Naive B cell (primary cell): Measurements from ENCODE around the gene NXNL1. TPM values are rescaled to one million over a fixed set of nuclear protein-coding genes. Genes with fewer than 3 reads are reported as not detected.
A peak's percentile ranks its signal among the peaks of the same experiment; 100 is the strongest.
"Not testable (repeated sequence)": the region's sequence is repeated elsewhere in the genome, so short reads cannot be mapped to it uniquely, and the experiment has no call there.

Experiments used
- ATAC-seq, 2 donors: fragments of 150-1000 bp; cut with Tn5 transposase; 2 replicates each; pipeline ENCODE4 v1.10.0; 2021; ENCODE audit warnings: low read depth in 2 of 2, mild to moderate bottlenecking in 2 of 2, moderate library complexity in 2 of 2
- DNase-seq: peaks from one replicate; pipeline ENCODE4 v3.0.0; 2022
- H3K27ac Mint-ChIP-seq, 6 donors: one replicate each; pipeline ENCODE4 v1.8.0; 2020 to 2022; ENCODE audit warnings: mild to moderate bottlenecking in 6 of 6, mixed read lengths in 6 of 6, moderate library complexity in 5 of 6, inconsistent platforms in 2 of 6
- H3K27me3 Mint-ChIP-seq, 3 donors: one replicate each; pipeline ENCODE4 v1.8.0; 2021 to 2022; ENCODE audit warnings: mixed read lengths in 3 of 3, mild to moderate bottlenecking in 1 of 3
- H3K36me3 Mint-ChIP-seq, 2 donors: one replicate each; pipeline ENCODE4 v1.8.0; 2020 to 2022; ENCODE audit warnings: mixed read lengths in 2 of 2, inconsistent platforms in 1 of 2, mild to moderate bottlenecking in 1 of 2
- H3K4me1 Mint-ChIP-seq, 3 donors: one replicate each; pipeline ENCODE4 v1.8.0; 2020 to 2022; ENCODE audit warnings: mixed read lengths in 3 of 3, inconsistent platforms in 1 of 3, mild to moderate bottlenecking in 1 of 3, moderate library complexity in 1 of 3
- H3K4me3 Mint-ChIP-seq, 8 donors: one replicate each; pipeline ENCODE4 v1.8.0; 2020 to 2022; ENCODE audit warnings: mild to moderate bottlenecking in 8 of 8, mixed read lengths in 8 of 8, moderate library complexity in 8 of 8, inconsistent platforms in 2 of 8
- H3K9me3 Mint-ChIP-seq, 7 donors: one replicate each; pipeline ENCODE4 v1.8.0; 2020 to 2022; ENCODE audit warnings: mixed read lengths in 7 of 7, mild to moderate bottlenecking in 5 of 7, inconsistent platforms in 2 of 7, moderate library complexity in 1 of 7
- polyA plus RNA-seq, 6 donors: library from polyadenylated mRNA; unstranded; fragments of 300-500 nt; fragmentation: Illumina TruSeq; gene quantifications; one replicate each; pipeline ENCODE4 v1.2.3, GENCODE V29; 2021; ENCODE audit warnings: low read depth in 6 of 6

Gene NXNL1
- polyA plus RNA-seq, 6 donors from 2014 or later, result not detected

- H3K9me3 Mint-ChIP-seq, result no peaks in the 10 kb centered on the region
These were observed 18.6 kb upstream of the NXNL1 start for GRCh38 chr19:17479325-17479791.

DNA sequence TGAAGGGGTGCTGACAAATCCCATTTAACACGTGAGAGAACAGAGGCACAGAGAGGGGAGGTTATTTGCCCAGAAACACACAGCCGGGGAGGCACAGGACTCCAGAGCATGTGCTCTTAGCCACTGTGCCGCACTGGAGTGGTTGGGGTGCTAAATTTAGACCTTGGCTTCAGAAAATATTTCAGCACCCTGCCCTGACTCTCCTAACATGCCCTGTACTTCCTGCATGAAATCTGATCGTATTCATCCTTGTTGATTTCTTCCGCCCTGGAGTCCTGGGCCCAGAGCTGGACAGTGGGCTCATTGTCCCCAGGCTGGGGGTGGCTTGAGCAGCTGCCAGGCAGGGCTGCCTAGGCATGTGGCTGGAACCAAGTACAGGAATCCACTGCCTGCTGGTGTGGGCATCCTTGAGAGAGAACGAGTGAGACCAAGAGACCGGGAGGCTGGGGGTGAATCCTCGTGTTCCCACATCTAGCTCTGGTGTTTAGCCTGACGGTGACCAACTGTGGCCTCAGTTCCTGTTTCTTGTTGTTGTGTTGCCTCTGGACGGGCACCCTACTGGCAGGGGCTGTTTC is 14.9 kb upstream of the NXNL1 start:
- no peaks in the 10 kb centered on the region for H3K9me3 Mint-ChIP-seq
- H3K36me3 Mint-ChIP-seq, result no peaks in the 10 kb centered on the region
- no peak for ATAC-seq
- H3K4me3 Mint-ChIP-seq, result no peak overlapping the region
- H3K27ac Mint-ChIP-seq, result peak overlapping the region in 1 of 6 donors; percentile 22
- no peak for DNase-seq
- H3K4me1 Mint-ChIP-seq, result peaks cover 0 to 8% (median 7%) of the 10 kb centered on the region in 3 donors
- H3K27me3 Mint-ChIP-seq, result no peaks in the 10 kb centered on the region

More at GRCh38 chr19:17479325-17479791, 18.6 kb upstream of the NXNL1 start:
- H3K4me1 Mint-ChIP-seq, result peaks cover 0 to 9% (median 4%) of the 10 kb centered on the region in 3 donors
- no peaks in the 10 kb centered on the region for H3K36me3 Mint-ChIP-seq
- ATAC-seq, result no peak
- H3K27me3 Mint-ChIP-seq, result peaks cover 0 to 11% (median 0%) of the 10 kb centered on the region in 3 donors
- H3K27ac Mint-ChIP-seq, result no peak overlapping the region
- DNase-seq, result no peak
- H3K4me3 Mint-ChIP-seq, result no peak overlapping the region

DNA sequence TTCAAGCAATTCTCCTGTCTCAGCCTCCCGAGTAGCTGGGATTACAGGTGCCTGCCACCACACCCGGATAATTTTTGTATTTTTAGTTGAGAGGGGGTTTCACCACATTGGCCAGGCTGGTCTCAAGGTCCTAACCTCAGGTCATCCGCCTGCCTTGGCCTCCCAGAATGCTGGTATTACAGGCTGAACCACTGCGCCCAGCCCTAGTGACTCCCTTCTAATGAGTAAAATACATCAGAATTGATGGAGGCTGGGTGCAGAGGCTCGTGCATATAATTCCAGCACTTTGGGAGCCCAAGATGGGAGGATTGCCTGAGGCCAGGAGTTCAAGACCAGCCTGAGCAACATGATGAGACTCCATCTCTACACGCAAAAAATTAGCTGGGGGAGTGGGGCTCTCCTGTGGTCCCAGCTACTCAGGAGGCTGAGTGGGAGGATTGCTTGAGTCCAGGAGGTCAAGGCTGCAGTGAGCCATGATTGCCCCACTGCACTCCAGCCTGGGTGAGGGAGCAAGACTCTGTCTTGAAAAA is 14.3 kb upstream of the NXNL1 start:
- Mint-ChIP-seq H3K27ac (peak overlapping the region in 1 of 6 donors; percentile 22), H3K4me3 (peak overlapping the region in 1 of 8 donors; percentile 28)
- H3K27me3 Mint-ChIP-seq, ATAC-seq, H3K9me3 Mint-ChIP-seq, H3K36me3 Mint-ChIP-seq, DNase-seq, H3K4me1 Mint-ChIP-seq: not testable (repeated sequence)

DNA sequence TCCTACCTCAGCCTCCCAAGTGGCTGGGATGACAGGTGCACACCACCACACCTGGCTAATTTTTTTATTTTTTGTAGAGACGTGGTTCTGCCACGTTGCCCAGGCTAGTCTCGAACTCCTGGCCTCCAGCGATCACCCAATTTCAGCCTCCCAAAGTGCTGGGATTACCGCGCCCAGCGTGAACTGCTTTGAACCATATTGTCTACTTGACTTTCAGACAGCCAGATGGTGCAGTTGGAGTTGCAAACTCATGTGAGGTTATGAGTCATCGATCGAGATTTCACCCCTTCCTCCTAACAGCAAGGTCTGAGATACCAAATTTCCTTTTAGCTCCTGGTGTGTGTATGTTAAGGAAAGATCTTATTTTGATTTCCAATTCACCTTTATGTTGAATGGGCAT is 12.3 kb upstream of the NXNL1 start:
- Mint-ChIP-seq H3K27me3 (no peaks in the 10 kb centered on the region), H3K4me1 (peaks cover 20 to 26% (median 23%) of the 10 kb centered on the region in 3 donors), H3K9me3 (no peaks in the 10 kb centered on the region), H3K36me3 (no peaks in the 10 kb centered on the region), H3K4me3 (peak overlapping the region in 2 of 8 donors; percentile 8 to 59), H3K27ac (no peak overlapping the region)
- ATAC-seq (no peak), DNase-seq (no peak)

GRCh38 chr19:17471410-17472125 is 10.8 kb upstream of the NXNL1 start:
- Mint-ChIP-seq H3K4me3 (peak overlapping the region; percentile 89 to 100 (median 95)), H3K9me3 (no peaks in the 10 kb centered on the region), H3K27me3 (no peaks in the 10 kb centered on the region), H3K27ac (no peak overlapping the region), H3K36me3 (no peaks in the 10 kb centered on the region), H3K4me1 (peaks cover 20 to 31% (median 25%) of the 10 kb centered on the region in 3 donors)
- ATAC-seq (no peak), DNase-seq (no peak)

DNA sequence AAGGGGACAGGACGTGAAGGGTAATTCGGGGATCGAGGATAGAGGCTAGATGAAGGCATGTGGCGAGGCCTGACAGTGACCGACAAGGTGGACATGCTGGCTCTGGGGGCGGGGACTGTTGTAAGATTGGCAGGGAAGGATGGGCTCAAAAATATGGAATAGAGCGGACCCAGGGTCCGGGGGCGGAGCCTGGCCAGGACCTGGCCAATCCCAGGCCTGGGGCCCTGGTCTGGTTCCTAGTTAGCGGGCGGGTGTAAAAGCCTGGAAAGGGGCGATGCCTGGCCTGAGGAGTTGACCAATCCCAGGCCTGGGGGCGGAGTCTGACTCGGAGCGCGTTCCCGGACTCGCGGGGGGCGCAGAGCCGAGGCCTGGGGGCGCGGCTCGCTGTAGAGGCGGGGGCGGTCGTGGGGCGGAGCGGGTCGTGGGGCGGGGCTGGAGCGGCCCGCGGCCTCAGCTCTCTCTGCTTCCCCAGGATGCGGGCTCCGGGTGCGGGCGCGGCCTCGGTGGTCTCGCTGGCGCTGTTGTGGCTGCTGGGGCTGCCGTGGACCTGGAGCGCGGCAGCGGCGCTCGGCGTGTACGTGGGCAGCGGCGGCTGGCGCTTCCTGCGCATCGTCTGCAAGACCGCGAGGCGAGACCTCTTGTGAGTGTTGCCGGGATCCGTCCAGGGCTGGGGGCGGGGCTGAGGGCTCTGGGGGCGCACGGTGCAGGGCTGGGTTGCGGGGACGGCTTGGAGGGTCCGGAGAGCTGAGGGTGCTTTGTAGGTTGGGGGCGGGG is 9.5 kb upstream of the NXNL1 start, which contains the start of gene SLC27A1:
Gene SLC27A1, plus strand, starts transcription at position 457 of the 774 bp plus-strand sequence. Its CDS starts 17 bp downstream, at position 474.
- H3K4me3 Mint-ChIP-seq, result peak within 1 kb of the TSS; percentile 89 to 100 (median 95)
- no peaks in the 10 kb centered on the region for H3K27me3 Mint-ChIP-seq
- no peaks in the 10 kb centered on the region for H3K9me3 Mint-ChIP-seq
- H3K4me1 Mint-ChIP-seq, result peaks cover 25 to 35% (median 26%) of the 10 kb centered on the region in 3 donors
- DNase-seq (peak; percentile 88), ATAC-seq (peak; percentile 68 to 72)
- peak within 1 kb of the TSS; percentile 67 to 95 (median 93) for H3K27ac Mint-ChIP-seq
- no peaks in the 10 kb centered on the region for H3K36me3 Mint-ChIP-seq

DNA sequence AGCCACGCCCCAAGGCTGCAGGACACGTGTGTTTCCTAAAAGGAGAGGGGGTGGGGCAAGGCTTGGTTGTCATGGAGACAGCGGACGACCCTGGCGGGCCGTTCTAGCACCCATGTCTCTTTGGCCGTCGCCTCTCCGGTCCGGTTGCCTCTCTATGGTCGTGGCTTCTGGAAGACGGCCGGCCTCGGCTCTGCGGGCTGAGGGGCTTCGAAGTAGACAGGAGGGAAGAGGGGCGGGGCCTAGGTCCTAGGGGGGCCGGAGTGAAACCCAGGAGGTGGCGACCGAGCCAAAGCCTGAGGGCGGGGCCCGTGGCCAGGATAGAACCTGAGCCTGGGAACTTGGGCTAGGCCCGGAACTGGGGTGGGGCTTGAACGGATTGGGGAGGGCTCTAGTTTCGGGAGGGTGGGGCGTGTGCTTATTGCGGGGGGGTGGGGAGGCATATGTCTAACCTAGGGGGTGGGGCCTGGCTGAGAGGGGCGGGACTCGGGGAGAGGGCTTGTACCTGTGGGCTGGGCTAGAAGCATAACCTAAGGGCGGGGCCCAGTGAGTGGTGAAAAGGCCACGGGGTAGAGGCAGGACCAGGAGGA is 8.8 kb upstream of the NXNL1 start:
- H3K4me3 Mint-ChIP-seq, result peak overlapping the region; percentile 89 to 100 (median 95)
- peak overlapping the region; percentile 67 to 95 (median 93) for H3K27ac Mint-ChIP-seq
- H3K27me3 Mint-ChIP-seq, result no peaks in the 10 kb centered on the region
- H3K9me3 Mint-ChIP-seq, result no peaks in the 10 kb centered on the region
- peak; percentile 78 to 80 for ATAC-seq
- peak; percentile 81 for DNase-seq
- H3K36me3 Mint-ChIP-seq, result no peaks in the 10 kb centered on the region
- H3K4me1 Mint-ChIP-seq, result peaks cover 25 to 35% (median 26%) of the 10 kb centered on the region in 3 donors

GRCh38 chr19:17469092-17469480 is 8.4 kb upstream of the NXNL1 start:
- Mint-ChIP-seq H3K4me3 (peak overlapping the region; percentile 89 to 100 (median 95)), H3K4me1 (peaks cover 25 to 35% (median 26%) of the 10 kb centered on the region in 3 donors)

DNA sequence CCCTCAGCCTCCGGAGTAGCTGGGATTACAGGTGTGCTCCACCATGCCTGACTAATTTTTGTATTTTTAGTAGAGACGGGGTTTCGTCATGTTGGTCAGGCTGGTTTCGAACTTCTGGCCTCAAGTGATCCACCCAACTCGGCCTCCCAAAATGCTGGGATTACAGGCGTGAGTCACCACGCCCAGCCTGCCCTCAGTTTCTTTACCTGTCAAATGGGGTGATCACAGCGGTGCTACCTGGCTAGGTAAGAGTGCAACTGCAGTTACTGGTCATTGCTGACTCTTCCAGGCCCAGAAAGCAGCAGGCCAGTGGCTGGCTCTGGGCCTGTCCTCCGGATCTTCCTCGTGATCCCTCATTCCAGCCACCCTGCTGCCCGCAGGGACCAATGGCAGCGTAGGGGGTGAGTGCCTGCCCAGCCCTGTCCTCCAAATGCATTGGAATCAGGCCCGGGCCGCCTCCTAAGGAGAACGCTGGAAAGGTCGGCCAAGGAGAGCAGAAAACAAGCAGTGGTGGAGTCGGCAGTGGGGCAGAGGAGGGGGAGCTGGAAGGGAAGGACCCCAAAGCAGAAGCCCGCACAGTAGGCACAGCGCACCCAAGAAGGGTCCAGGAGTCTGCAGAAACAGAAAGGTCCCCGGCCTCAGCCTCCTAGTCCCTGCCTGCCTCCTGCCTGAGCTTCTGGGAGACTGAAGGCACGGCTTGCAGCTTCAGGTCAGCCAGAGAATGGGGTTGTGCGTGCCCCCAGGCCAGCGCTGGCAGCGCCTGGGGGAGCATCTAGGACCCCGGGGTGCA is 7.8 kb upstream of the NXNL1 start:
- Mint-ChIP-seq H3K9me3 (no peaks in the 10 kb centered on the region), H3K4me3 (peak overlapping the region; percentile 89 to 100 (median 95)), H3K27ac (peak overlapping the region in 4 of 6 donors; percentile 37 to 94 (median 74)), H3K27me3 (peaks cover 0 to 3% (median 0%) of the 10 kb centered on the region in 3 donors), H3K4me1 (peaks cover 25 to 35% (median 26%) of the 10 kb centered on the region in 3 donors), H3K36me3 (no peaks in the 10 kb centered on the region)
- no peak for ATAC-seq
- no peak for DNase-seq

More at GRCh38 chr19:17469092-17469480, 8.4 kb upstream of the NXNL1 start:
- DNase-seq (no peak), ATAC-seq (peak in 1 of 2 donors; percentile 0)
- Mint-ChIP-seq H3K27me3 (no peaks in the 10 kb centered on the region), H3K27ac (peak overlapping the region; percentile 67 to 95 (median 87)), H3K36me3 (no peaks in the 10 kb centered on the region), H3K9me3 (no peaks in the 10 kb centered on the region)

- peaks cover 0 to 6% (median 0%) of the 10 kb centered on the region in 3 donors for H3K27me3 Mint-ChIP-seq
- ATAC-seq (no peak), DNase-seq (no peak)
- H3K9me3 Mint-ChIP-seq, result no peaks in the 10 kb centered on the region
- no peaks in the 10 kb centered on the region for H3K36me3 Mint-ChIP-seq
- H3K4me3 Mint-ChIP-seq, result peak overlapping the region in 6 of 8 donors; percentile 4 to 89 (median 21)
- peak overlapping the region in 1 of 6 donors; percentile 71 for H3K27ac Mint-ChIP-seq
- H3K4me1 Mint-ChIP-seq, result peaks cover 25 to 35% (median 26%) of the 10 kb centered on the region in 3 donors
These were observed 7.0 kb upstream of the NXNL1 start for GRCh38 chr19:17467471-17468301.

DNA sequence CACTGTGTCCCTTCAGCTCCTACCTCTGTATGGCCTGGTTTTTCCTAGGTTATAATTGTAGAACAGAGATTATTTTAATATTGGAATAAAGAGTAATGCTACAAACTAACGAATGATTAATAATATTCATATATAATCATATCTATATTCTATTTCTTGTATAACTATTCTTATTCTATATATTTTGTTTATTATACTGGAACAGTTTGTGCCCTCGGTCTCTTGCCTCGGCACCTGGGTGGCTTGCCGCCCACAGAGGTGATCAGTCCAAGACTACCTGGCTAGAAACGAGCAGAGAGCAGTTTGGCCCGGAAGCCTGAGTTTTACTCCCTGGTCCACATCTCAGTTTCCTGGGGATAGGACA is 5.7 kb upstream of the NXNL1 start:
- peak overlapping the region in 2 of 8 donors; percentile 22 to 55 for H3K4me3 Mint-ChIP-seq
- peaks cover 0 to 8% (median 0%) of the 10 kb centered on the region in 3 donors for H3K27me3 Mint-ChIP-seq
- ATAC-seq, result no peak
- no peak for DNase-seq
- H3K9me3 Mint-ChIP-seq, result no peaks in the 10 kb centered on the region
- H3K36me3 Mint-ChIP-seq, result no peaks in the 10 kb centered on the region
- H3K27ac Mint-ChIP-seq, result no peak overlapping the region
- peaks cover 25 to 35% (median 26%) of the 10 kb centered on the region in 3 donors for H3K4me1 Mint-ChIP-seq
